ENCODE results near the gene TMEM240.
"Not testable (repeated sequence)": the region's sequence is repeated elsewhere in the genome, so short reads cannot be mapped to it uniquely, and the experiment has no call there.

Gene TMEM240

GRCh38 chr1:1540818-1541628 is 599 bp upstream of the TMEM240 start:
- no peak for DNase-seq (ENCODE audit: low read depth in 1 of 2, low spot score in 1 of 2)

- no peak for DNase-seq (ENCODE audit: low read depth in 1 of 2, low spot score in 1 of 2)
Observed at GRCh38 chr1:1539310-1540089, 924 bp downstream of the TMEM240 start.

GRCh38 chr1:1538989-1539309 is 1.5 kb downstream of the TMEM240 start:
- DNase-seq (ENCODE audit: low read depth in 1 of 2, low spot score in 1 of 2): no peak

- DNase-seq (ENCODE audit: low read depth in 1 of 2, low spot score in 1 of 2): no peak
Observed at GRCh38 chr1:1538334-1538733, 2.1 kb downstream of the TMEM240 start.

GRCh38 chr1:1537626-1538250 is 2.7 kb downstream of the TMEM240 start:
- DNase-seq (ENCODE audit: low read depth in 1 of 2, low spot score in 1 of 2): no peak

- DNase-seq (ENCODE audit: low read depth in 1 of 2, low spot score in 1 of 2): no peak
Observed at GRCh38 chr1:1536938-1537546, 3.4 kb downstream of the TMEM240 start.

- no peak for DNase-seq (ENCODE audit: low read depth in 1 of 2, low spot score in 1 of 2)
Observed at GRCh38 chr1:1536019-1536937, 4.1 kb downstream of the TMEM240 start.

GRCh38 chr1:1535201-1536018 is 5.0 kb downstream of the TMEM240 start:
- DNase-seq (ENCODE audit: low read depth in 1 of 2, low spot score in 1 of 2): no peak

GRCh38 chr1:1534401-1535154 is 5.8 kb downstream of the TMEM240 start:
- no peak for DNase-seq (ENCODE audit: low read depth in 1 of 2, low spot score in 1 of 2)

- not testable (repeated sequence) for DNase-seq (ENCODE audit: low read depth in 1 of 2, low spot score in 1 of 2)
Observed at GRCh38 chr1:1533894-1534291, 6.5 kb downstream of the TMEM240 start.

- not testable (repeated sequence) for DNase-seq (ENCODE audit: low read depth in 1 of 2, low spot score in 1 of 2)
Observed at GRCh38 chr1:1533176-1533893, 7.1 kb downstream of the TMEM240 start.

- no peak for DNase-seq (ENCODE audit: low read depth in 1 of 2, low spot score in 1 of 2)
Observed at GRCh38 chr1:1531947-1532346, 8.5 kb downstream of the TMEM240 start.

GRCh38 chr1:1529936-1530335 is 10.5 kb downstream of the TMEM240 start:
- DNase-seq (ENCODE audit: low read depth in 1 of 2, low spot score in 1 of 2): no peak

- DNase-seq (ENCODE audit: low read depth in 1 of 2, low spot score in 1 of 2): no peak
Observed at GRCh38 chr1:1529321-1529720, 11.1 kb downstream of the TMEM240 start.

- no peak for DNase-seq (ENCODE audit: low read depth in 1 of 2, low spot score in 1 of 2)
Observed at GRCh38 chr1:1528301-1529267, 11.8 kb downstream of the TMEM240 start.

- no peak for DNase-seq (ENCODE audit: low read depth in 1 of 2, low spot score in 1 of 2)
Observed at GRCh38 chr1:1527092-1527816, 13.2 kb downstream of the TMEM240 start.

- DNase-seq (ENCODE audit: low read depth in 1 of 2, low spot score in 1 of 2): not testable (repeated sequence)
Observed at GRCh38 chr1:1526476-1526875, 13.9 kb downstream of the TMEM240 start.
